GM12878 (cell line): ENCODE measurements around the gene UBASH3A. TPM values are rescaled to one million over a fixed set of nuclear protein-coding genes. Genes with fewer than 3 reads are reported as not detected.

Source experiments
- CBFB ChIP-seq: IDR thresholded peaks from 2 replicates; pipeline ENCODE4 v1.6.1; 2016; ENCODE audit warnings: antibody characterized with exemption, low read depth
- E2F4 ChIP-seq: IDR thresholded peaks from 2 replicates; pipeline ENCODE4 v1.6.1; 2012; ENCODE audit warnings: low read depth, low read length, improper control_type of control experiment
- MXI1 ChIP-seq: fragments of 150-350 bp; IDR thresholded peaks from 2 replicates; pipeline ENCODE4 v1.6.1; 2011; ENCODE audit warnings: low read depth, mild to moderate bottlenecking, inconsistent platforms, low read length, improper control_type of control experiment
- MYC ChIP-seq: IDR thresholded peaks from 2 replicates; pipeline ENCODE4 v1.6.1; 2011; ENCODE audit warnings: mild to moderate bottlenecking, low read length, moderate library complexity, inconsistent platforms; ENCODE audit not compliant: insufficient read depth, insufficient replicate concordance, insufficient read length, severe bottlenecking
- STAT3 ChIP-seq: IDR thresholded peaks from 2 replicates; pipeline ENCODE4 v1.6.1; 2011; ENCODE audit warnings: low read depth, low read length, improper control_type of control experiment
- ZBTB4 ChIP-seq: fragments of 450-650 bp; formaldehyde crosslinking; IDR thresholded peaks from 2 replicates; pipeline ENCODE4 v1.4.0; 2022; ENCODE audit warnings: mild to moderate bottlenecking, moderate library complexity
- polyA plus RNA-seq, 11 experiments: library from polyadenylated mRNA; depleted of rRNA in 4 of 11; unstranded in 6 of 11; stranded (reverse) in 5 of 11; fragments of >200 nt; fragmentation: Nextera tagmentation in 4 of 11; fragmentation: Illumina TruSeq in 1 of 11; extraction: Ambion mirVana in 4 of 11; extraction: Trizol in 1 of 11; gene quantifications; 1 replicate in 1 of 11; 2 replicates in 10 of 11; pipeline versions ENCODE4 v1.2.1 to v1.2.3, GENCODE V29; 2011 to 2016; ENCODE audit warnings: inconsistent platforms in 2 of 11, missing spikeins in 2 of 11, low read depth in 1 of 11
- total RNA-seq, 4 experiments: library from RNA; depleted of rRNA in 3 of 4; stranded (reverse); fragments of >200 nt in 3 of 4; fragmentation: Illumina TruSeq in 1 of 4; extraction: Trizol in 1 of 4; gene quantifications; 2 replicates each; pipeline versions ENCODE4 v1.2.1 to v1.2.3, GENCODE V29; 2013 to 2021
- TF ChIP-seq, protein P1 (sequence below), 3 experiments: IDR thresholded peaks in 2 of 3; conservative IDR thresholded peaks in 1 of 3; 2 replicates each; pipeline ENCODE4 v1.5.1; 2011; ENCODE audit warnings: low read depth in 3 of 3, low read length in 3 of 3, mild to moderate bottlenecking in 3 of 3, control low read depth in 2 of 3, moderate library complexity in 2 of 3, inconsistent platforms in 1 of 3, mixed read lengths in 1 of 3; ENCODE audit not compliant: control insufficient read depth in 2 of 3, insufficient read depth in 1 of 3; ENCODE audit errors: extremely low read depth in 1 of 3
- TF ChIP-seq, protein P2 (sequence below): fragments of 450-650 bp; IDR thresholded peaks from 2 replicates; pipeline ENCODE4 v1.6.1; 2016; ENCODE audit warnings: mild to moderate bottlenecking
- TF ChIP-seq, protein P3 (sequence below): IDR thresholded peaks from 2 replicates; pipeline ENCODE4 v1.6.1; 2011; ENCODE audit warnings: low read depth, low read length, improper control_type of control experiment, borderline replicate concordance
- TF ChIP-seq, protein P4 (sequence below): fragments of 450-650 bp; formaldehyde crosslinking; IDR thresholded peaks from 2 replicates; pipeline ENCODE4 v1.5.0; 2022; ENCODE audit warnings: mild to moderate bottlenecking, missing genetic modification characterization

Gene UBASH3A
- total and polyA plus RNA-seq, 10 of the 15 experiments (the other 5 are each of a cell fraction or from before 2014, with no cell fraction given), result 0.04 to 0.39 (median 0.23) TPM; not detected in 1

GRCh38 chr21:42459082-42459460 lies 55.4 kb downstream of the UBASH3A start (continued):
- TF ChIP-seq, protein P1, sequence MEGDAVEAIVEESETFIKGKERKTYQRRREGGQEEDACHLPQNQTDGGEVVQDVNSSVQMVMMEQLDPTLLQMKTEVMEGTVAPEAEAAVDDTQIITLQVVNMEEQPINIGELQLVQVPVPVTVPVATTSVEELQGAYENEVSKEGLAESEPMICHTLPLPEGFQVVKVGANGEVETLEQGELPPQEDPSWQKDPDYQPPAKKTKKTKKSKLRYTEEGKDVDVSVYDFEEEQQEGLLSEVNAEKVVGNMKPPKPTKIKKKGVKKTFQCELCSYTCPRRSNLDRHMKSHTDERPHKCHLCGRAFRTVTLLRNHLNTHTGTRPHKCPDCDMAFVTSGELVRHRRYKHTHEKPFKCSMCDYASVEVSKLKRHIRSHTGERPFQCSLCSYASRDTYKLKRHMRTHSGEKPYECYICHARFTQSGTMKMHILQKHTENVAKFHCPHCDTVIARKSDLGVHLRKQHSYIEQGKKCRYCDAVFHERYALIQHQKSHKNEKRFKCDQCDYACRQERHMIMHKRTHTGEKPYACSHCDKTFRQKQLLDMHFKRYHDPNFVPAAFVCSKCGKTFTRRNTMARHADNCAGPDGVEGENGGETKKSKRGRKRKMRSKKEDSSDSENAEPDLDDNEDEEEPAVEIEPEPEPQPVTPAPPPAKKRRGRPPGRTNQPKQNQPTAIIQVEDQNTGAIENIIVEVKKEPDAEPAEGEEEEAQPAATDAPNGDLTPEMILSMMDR (IDR thresholded peaks at IDR 0.05 in 2 of 3, conservative IDR thresholded peaks at IDR 0.05 in 1 of 3; ENCODE audit: control insufficient read depth in 2 of 3, extremely low read depth in 1 of 3, insufficient read depth in 1 of 3, low read depth in 3 of 3, low read length in 3 of 3), result no peak
- TF ChIP-seq ZBTB4 (CRISPR knock-in tag) (no peak), E2F4 (no peak), MYC (no peak), CBFB (no peak), STAT3 (no peak), MXI1 (no peak)
- TF ChIP-seq, protein P2, sequence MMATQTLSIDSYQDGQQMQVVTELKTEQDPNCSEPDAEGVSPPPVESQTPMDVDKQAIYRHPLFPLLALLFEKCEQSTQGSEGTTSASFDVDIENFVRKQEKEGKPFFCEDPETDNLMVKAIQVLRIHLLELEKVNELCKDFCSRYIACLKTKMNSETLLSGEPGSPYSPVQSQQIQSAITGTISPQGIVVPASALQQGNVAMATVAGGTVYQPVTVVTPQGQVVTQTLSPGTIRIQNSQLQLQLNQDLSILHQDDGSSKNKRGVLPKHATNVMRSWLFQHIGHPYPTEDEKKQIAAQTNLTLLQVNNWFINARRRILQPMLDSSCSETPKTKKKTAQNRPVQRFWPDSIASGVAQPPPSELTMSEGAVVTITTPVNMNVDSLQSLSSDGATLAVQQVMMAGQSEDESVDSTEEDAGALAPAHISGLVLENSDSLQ, result no peak
- TF ChIP-seq, protein P3, sequence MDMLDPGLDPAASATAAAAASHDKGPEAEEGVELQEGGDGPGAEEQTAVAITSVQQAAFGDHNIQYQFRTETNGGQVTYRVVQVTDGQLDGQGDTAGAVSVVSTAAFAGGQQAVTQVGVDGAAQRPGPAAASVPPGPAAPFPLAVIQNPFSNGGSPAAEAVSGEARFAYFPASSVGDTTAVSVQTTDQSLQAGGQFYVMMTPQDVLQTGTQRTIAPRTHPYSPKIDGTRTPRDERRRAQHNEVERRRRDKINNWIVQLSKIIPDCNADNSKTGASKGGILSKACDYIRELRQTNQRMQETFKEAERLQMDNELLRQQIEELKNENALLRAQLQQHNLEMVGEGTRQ, result no peak
- TF ChIP-seq, protein P4, sequence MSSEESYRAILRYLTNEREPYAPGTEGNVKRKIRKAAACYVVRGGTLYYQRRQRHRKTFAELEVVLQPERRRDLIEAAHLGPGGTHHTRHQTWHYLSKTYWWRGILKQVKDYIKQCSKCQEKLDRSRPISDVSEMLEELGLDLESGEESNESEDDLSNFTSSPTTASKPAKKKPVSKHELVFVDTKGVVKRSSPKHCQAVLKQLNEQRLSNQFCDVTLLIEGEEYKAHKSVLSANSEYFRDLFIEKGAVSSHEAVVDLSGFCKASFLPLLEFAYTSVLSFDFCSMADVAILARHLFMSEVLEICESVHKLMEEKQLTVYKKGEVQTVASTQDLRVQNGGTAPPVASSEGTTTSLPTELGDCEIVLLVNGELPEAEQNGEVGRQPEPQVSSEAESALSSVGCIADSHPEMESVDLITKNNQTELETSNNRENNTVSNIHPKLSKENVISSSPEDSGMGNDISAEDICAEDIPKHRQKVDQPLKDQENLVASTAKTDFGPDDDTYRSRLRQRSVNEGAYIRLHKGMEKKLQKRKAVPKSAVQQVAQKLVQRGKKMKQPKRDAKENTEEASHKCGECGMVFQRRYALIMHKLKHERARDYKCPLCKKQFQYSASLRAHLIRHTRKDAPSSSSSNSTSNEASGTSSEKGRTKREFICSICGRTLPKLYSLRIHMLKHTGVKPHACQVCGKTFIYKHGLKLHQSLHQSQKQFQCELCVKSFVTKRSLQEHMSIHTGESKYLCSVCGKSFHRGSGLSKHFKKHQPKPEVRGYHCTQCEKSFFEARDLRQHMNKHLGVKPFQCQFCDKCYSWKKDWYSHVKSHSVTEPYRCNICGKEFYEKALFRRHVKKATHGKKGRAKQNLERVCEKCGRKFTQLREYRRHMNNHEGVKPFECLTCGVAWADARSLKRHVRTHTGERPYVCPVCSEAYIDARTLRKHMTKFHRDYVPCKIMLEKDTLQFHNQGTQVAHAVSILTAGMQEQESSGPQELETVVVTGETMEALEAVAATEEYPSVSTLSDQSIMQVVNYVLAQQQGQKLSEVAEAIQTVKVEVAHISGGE (CRISPR knock-in tag), result no peak
